Measurements from ENCODE around the gene HTRA3. TPM values are rescaled to one million over a fixed set of nuclear protein-coding genes. Genes with fewer than 3 reads are reported as not detected.

Gene HTRA3
- total RNA-seq, 1 experiment from 2014 or later, result not detected

DNA sequence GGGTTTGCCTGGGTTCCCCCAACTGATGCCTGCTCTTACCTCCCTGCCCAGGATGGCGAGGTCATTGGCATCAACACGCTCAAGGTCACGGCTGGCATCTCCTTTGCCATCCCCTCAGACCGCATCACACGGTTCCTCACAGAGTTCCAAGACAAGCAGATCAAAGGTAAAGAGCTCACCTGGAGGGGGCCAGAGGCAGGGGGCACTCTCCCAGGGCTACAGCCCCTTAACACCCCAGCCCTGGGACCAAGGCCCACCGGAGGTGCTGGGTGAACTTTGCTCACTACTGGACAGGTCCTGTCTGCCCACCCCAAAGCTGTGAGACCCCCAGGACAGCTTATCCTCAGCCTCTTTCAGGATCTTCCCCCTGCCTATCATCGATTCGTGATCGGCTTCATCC, 24.5 kb downstream of the HTRA3 start:
- Mint-ChIP-seq H3K4me3 (ENCODE audit: low read depth, unreplicated experiment) (no peak overlapping the region), H3K9me3 (ENCODE audit: low read depth, unreplicated experiment) (no peaks in the 10 kb centered on the region), H3K27ac (ENCODE audit: unreplicated experiment) (no peak overlapping the region), H3K36me3 (ENCODE audit: insufficient read depth, unreplicated experiment) (no peaks in the 10 kb centered on the region), H3K4me1 (ENCODE audit: low read depth, unreplicated experiment) (no peaks in the 10 kb centered on the region), H3K27me3 (ENCODE audit: unreplicated experiment) (peaks cover 53% of the 10 kb centered on the region)
- intact Hi-C loops (cut with micrococcal nuclease; ENCODE audit: unreplicated experiment), result no loop called here
- BruUV-seq (replicated peaks), result no TSS peak
- CTCF ChIA-PET, result no interaction called here
- TF ChIP-seq, protein P1, sequence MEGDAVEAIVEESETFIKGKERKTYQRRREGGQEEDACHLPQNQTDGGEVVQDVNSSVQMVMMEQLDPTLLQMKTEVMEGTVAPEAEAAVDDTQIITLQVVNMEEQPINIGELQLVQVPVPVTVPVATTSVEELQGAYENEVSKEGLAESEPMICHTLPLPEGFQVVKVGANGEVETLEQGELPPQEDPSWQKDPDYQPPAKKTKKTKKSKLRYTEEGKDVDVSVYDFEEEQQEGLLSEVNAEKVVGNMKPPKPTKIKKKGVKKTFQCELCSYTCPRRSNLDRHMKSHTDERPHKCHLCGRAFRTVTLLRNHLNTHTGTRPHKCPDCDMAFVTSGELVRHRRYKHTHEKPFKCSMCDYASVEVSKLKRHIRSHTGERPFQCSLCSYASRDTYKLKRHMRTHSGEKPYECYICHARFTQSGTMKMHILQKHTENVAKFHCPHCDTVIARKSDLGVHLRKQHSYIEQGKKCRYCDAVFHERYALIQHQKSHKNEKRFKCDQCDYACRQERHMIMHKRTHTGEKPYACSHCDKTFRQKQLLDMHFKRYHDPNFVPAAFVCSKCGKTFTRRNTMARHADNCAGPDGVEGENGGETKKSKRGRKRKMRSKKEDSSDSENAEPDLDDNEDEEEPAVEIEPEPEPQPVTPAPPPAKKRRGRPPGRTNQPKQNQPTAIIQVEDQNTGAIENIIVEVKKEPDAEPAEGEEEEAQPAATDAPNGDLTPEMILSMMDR (IDR thresholded peaks at IDR 0.05; ENCODE audit: unreplicated experiment), result no peak
- DNase-seq, result no peak

DNA sequence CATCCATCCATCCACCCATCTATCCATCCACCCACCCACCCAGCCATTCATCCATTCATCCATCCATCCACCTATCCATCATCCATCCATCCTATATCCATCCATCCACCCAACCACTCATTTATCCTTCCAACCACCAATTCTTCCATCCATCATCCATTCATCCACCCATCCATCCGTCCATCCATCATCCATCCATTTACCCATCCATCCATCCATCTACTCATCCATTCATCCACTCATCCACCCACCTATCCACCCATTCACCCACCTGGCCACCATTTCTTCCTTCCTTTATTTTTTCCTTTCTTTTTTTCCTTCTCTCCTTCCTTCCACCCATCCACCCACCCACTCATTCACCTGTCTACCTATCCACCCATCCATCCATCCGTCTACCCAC, 25.2 kb downstream of the HTRA3 start:
- no peak for DNase-seq
- BruUV-seq (replicated peaks), result no TSS peak
- Mint-ChIP-seq H3K27me3 (ENCODE audit: unreplicated experiment) (peaks cover 50% of the 10 kb centered on the region), H3K36me3 (ENCODE audit: insufficient read depth, unreplicated experiment) (no peaks in the 10 kb centered on the region), H3K9me3 (ENCODE audit: low read depth, unreplicated experiment) (no peaks in the 10 kb centered on the region), H3K27ac (ENCODE audit: unreplicated experiment) (no peak overlapping the region), H3K4me1 (ENCODE audit: low read depth, unreplicated experiment) (no peaks in the 10 kb centered on the region), H3K4me3 (ENCODE audit: low read depth, unreplicated experiment) (no peak overlapping the region)
- CTCF ChIA-PET, result no interaction called here
- TF ChIP-seq, protein P1 (IDR thresholded peaks at IDR 0.05; ENCODE audit: unreplicated experiment), result no peak
- intact Hi-C loops (cut with micrococcal nuclease; ENCODE audit: unreplicated experiment), result no loop called here

DNA sequence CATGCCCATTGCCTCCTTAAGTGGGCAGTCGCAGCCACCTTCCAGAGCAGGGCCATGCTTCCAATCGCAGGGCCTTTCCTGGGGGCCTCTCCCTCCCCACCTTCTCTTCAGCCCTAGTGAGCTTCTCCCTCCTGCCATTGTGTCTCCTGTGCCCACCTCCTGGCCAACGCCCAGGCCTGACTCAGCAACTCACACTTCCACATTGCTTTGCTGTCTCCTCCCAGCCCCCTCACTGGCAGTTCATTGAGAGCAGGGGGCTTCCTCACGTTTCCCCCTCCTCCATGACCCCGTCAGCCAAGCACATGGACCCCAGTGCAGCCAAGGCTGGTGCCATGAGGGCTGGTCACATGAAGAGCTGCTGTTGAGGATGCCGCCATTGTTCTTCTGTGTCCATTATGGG, 25.9 kb downstream of the HTRA3 start:
- no peak for DNase-seq
- H3K4me1 Mint-ChIP-seq (ENCODE audit: low read depth, unreplicated experiment), result no peaks in the 10 kb centered on the region
- intact Hi-C loops (cut with micrococcal nuclease; ENCODE audit: unreplicated experiment), result no loop called here
- no peaks in the 10 kb centered on the region for H3K9me3 Mint-ChIP-seq (ENCODE audit: low read depth, unreplicated experiment)
- no TSS peak for BruUV-seq (replicated peaks)
- H3K36me3 Mint-ChIP-seq (ENCODE audit: insufficient read depth, unreplicated experiment), result no peaks in the 10 kb centered on the region
- no peak overlapping the region for H3K4me3 Mint-ChIP-seq (ENCODE audit: low read depth, unreplicated experiment)
- TF ChIP-seq, protein P1 (IDR thresholded peaks at IDR 0.05; ENCODE audit: unreplicated experiment), result no peak
- H3K27ac Mint-ChIP-seq (ENCODE audit: unreplicated experiment), result no peak overlapping the region
- H3K27me3 Mint-ChIP-seq (ENCODE audit: unreplicated experiment), result peaks cover 47% of the 10 kb centered on the region
- CTCF ChIA-PET, result no interaction called here

DNA sequence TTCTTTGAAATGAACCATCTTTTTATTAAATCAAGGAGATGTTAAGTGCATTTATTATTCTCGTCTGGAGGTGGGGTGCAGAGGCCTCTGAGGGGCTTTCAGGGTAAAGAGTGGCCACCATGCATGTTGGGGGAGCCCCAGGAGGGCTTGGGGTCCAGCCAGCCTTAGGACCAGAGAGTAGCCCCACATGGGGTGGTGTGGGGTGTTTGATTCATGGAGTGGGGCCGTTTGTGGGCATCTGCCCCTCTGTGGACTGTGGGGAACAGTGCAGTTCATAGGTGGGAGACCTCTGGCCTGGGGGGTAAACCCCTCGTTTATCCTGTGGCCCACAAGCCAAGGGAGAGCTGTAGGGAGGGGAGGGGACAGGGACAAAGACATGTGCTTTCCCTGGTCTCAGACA, 26.9 kb downstream of the HTRA3 start:
- Mint-ChIP-seq H3K36me3 (ENCODE audit: insufficient read depth, unreplicated experiment) (no peaks in the 10 kb centered on the region), H3K4me3 (ENCODE audit: low read depth, unreplicated experiment) (no peak overlapping the region), H3K27ac (ENCODE audit: unreplicated experiment) (no peak overlapping the region), H3K27me3 (ENCODE audit: unreplicated experiment) (peaks cover 47% of the 10 kb centered on the region), H3K4me1 (ENCODE audit: low read depth, unreplicated experiment) (no peaks in the 10 kb centered on the region), H3K9me3 (ENCODE audit: low read depth, unreplicated experiment) (peaks cover 6% of the 10 kb centered on the region)
- intact Hi-C loops (cut with micrococcal nuclease; ENCODE audit: unreplicated experiment), result no loop called here
- CTCF ChIA-PET, result no interaction called here
- TF ChIP-seq, protein P1 (IDR thresholded peaks at IDR 0.05; ENCODE audit: unreplicated experiment), result no peak
- BruUV-seq (replicated peaks), result no TSS peak
- DNase-seq, result no peak

Data from Calu3 (cell line).